ENCODE data around the gene SLFN12L.

Gene SLFN12L

DNA sequence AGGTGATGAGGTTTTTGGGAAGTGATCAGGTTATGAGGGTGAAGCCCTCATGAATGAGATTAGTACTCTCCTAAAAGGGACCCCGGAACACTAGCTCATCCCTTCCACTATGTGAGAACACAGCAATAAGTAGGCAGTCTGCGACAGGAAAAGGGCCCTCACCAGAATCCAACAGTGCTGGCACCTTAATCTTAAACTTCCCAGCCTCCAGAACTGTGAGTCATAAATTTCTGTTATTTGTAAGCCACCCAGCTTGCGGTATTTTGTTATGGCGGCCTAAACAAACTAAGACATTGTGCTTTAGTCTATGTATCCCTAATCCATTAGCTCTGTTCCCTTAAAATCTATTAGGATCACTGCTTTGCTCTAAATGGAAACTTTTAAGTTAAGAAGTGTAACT lies 113.7 kb downstream of the SLFN12L start:
- DNase-seq: no peak
